ENCODE measurements around the gene PHKG1. TPM values are rescaled to one million over a fixed set of nuclear protein-coding genes. Genes with fewer than 3 reads are reported as not detected.
"Not testable (repeated sequence)": the region's sequence is repeated elsewhere in the genome, so short reads cannot be mapped to it uniquely, and the experiment has no call there.

Gene PHKG1
- total RNA-seq, 1 experiment from 2014 or later: 1.1 TPM

GRCh38 chr7:56106108-56107073 lies 13.6 kb upstream of the PHKG1 start, which contains the start of gene CHCHD2:
TSS of gene CHCHD2 (minus strand) at chr7:56106476. CDS start at chr7:56106413, 63 bp downstream.
- no peaks in the 10 kb centered on the region for H3K9me3 Mint-ChIP-seq (ENCODE audit: unreplicated experiment)
- no peaks in the 10 kb centered on the region for H3K27me3 Mint-ChIP-seq (ENCODE audit: insufficient read depth, unreplicated experiment)
- DNase-seq: peak; percentile 94 to 97
- H3K4me3 Mint-ChIP-seq (ENCODE audit: unreplicated experiment): peak within 1 kb of the TSS; percentile 95
- H3K4me3 ChIP-seq (ENCODE audit: low read depth, low read length): peak within 1 kb of the TSS; percentile 81
- BruUV-seq (replicated peaks): TSS peak; percentile 99
- intact Hi-C loops (cut with micrococcal nuclease; ENCODE audit: unreplicated experiment): no loop called here
- ChIA-PET CTCF (interaction anchor here (0.6 to 0.9 kb wide), 3 partner anchors 55 to 142 kb away, joined by 3 to 7 read pairs (median 3); partner anchors contain the start of genes NIPSNAP2 and PSPH), POLR2A (interaction anchor here (0.5 to 1.4 kb wide), 6 partner anchors 55 to 373 kb away, joined by 3 to 9 read pairs (median 6); partner anchors contain the start of genes CCT6A and PSPH)
- TF ChIP-seq CTCF (IDR thresholded peaks at IDR 0.05; ENCODE audit: insufficient read depth in 1 of 2, low read depth in 1 of 2, low read length in 1 of 2, severe bottlenecking in 1 of 2, unreplicated experiment in 1 of 2): no peak
- H3K4me1 Mint-ChIP-seq (ENCODE audit: low read depth, unreplicated experiment): peaks cover 9% of the 10 kb centered on the region
- peak within 1 kb of the TSS; percentile 97 for H3K27ac Mint-ChIP-seq (ENCODE audit: unreplicated experiment)
- H3K27me3 ChIP-seq (replicated peaks; ENCODE audit: control insufficient read depth, insufficient read depth, low read length): no peaks in the 10 kb centered on the region
- H3K4me1 ChIP-seq: no peaks in the 10 kb centered on the region
- peaks cover 50% of the 10 kb centered on the region for H3K36me3 Mint-ChIP-seq (ENCODE audit: insufficient read depth, unreplicated experiment)
- peaks cover 3% of the 10 kb centered on the region for H3K36me3 ChIP-seq (ENCODE audit: control insufficient read depth, insufficient read depth, low read length)
- no peaks in the 10 kb centered on the region for H3K9me3 ChIP-seq

- Histone ChIP-seq H3K9me3 (no peaks in the 10 kb centered on the region), H3K36me3 (ENCODE audit: control insufficient read depth, insufficient read depth, low read length) (peaks cover 5% of the 10 kb centered on the region), H3K4me1 (no peaks in the 10 kb centered on the region), H3K4me3 (ENCODE audit: low read depth, low read length) (peak overlapping the region; percentile 81), H3K27me3 (replicated peaks; ENCODE audit: control insufficient read depth, insufficient read depth, low read length) (no peaks in the 10 kb centered on the region)
- DNase-seq: peak in 1 of 2 experiments; percentile 35
- TSS peak; percentile 73 for BruUV-seq (replicated peaks)
- Mint-ChIP-seq H3K9me3 (ENCODE audit: unreplicated experiment) (no peaks in the 10 kb centered on the region), H3K27ac (ENCODE audit: unreplicated experiment) (peak overlapping the region; percentile 97), H3K4me1 (ENCODE audit: low read depth, unreplicated experiment) (peaks cover 9% of the 10 kb centered on the region), H3K27me3 (ENCODE audit: insufficient read depth, unreplicated experiment) (no peaks in the 10 kb centered on the region), H3K4me3 (ENCODE audit: unreplicated experiment) (peak overlapping the region; percentile 95), H3K36me3 (ENCODE audit: insufficient read depth, unreplicated experiment) (peaks cover 59% of the 10 kb centered on the region)
- CTCF ChIA-PET: interaction anchor here (0.6 to 0.9 kb wide), 2 partner anchors 99 to 141 kb away, joined by 3 to 7 read pairs; partner anchors contain the start of gene NIPSNAP2
- no peak for TF ChIP-seq CTCF (IDR thresholded peaks at IDR 0.05; ENCODE audit: insufficient read depth in 1 of 2, low read depth in 1 of 2, low read length in 1 of 2, severe bottlenecking in 1 of 2, unreplicated experiment in 1 of 2)
- POLR2A ChIA-PET: interaction anchor here (0.6 to 1.4 kb wide), 4 partner anchors 42 to 141 kb away, joined by 3 to 9 read pairs (median 4); partner anchors contain the start of genes CCT6A and PSPH
- intact Hi-C loops (cut with micrococcal nuclease; ENCODE audit: unreplicated experiment): no loop called here
Observed at GRCh38 chr7:56105508-56105907, 12.8 kb upstream of the PHKG1 start.

GRCh38 chr7:56104138-56104537 lies 11.4 kb upstream of the PHKG1 start:
- peaks cover 72% of the 10 kb centered on the region for H3K36me3 Mint-ChIP-seq (ENCODE audit: insufficient read depth, unreplicated experiment)
- H3K4me1 ChIP-seq; H3K4me1 Mint-ChIP-seq (ENCODE audit: low read depth, unreplicated experiment); H3K4me3 Mint-ChIP-seq (ENCODE audit: unreplicated experiment); H3K27me3 ChIP-seq (replicated peaks; ENCODE audit: control insufficient read depth, insufficient read depth, low read length); H3K4me3 ChIP-seq (ENCODE audit: low read depth, low read length); H3K9me3 Mint-ChIP-seq (ENCODE audit: unreplicated experiment); H3K27ac Mint-ChIP-seq (ENCODE audit: unreplicated experiment); H3K9me3 ChIP-seq; CTCF ChIA-PET; H3K27me3 Mint-ChIP-seq (ENCODE audit: insufficient read depth, unreplicated experiment); POLR2A ChIA-PET; H3K36me3 ChIP-seq (ENCODE audit: control insufficient read depth, insufficient read depth, low read length); intact Hi-C loops (cut with micrococcal nuclease; ENCODE audit: unreplicated experiment); BruUV-seq (replicated peaks); DNase-seq: not testable (repeated sequence)
